GM19193 (cell line): ENCODE measurements around the gene BICDL2.

Source experiments
- POLR2A ChIP-seq: IDR thresholded peaks from 4 replicates; pipeline ENCODE4 v1.6.1; 2011; ENCODE audit not compliant: insufficient read depth, insufficient read length; ENCODE audit errors: extremely low read depth

BICDL2 gene

DNA sequence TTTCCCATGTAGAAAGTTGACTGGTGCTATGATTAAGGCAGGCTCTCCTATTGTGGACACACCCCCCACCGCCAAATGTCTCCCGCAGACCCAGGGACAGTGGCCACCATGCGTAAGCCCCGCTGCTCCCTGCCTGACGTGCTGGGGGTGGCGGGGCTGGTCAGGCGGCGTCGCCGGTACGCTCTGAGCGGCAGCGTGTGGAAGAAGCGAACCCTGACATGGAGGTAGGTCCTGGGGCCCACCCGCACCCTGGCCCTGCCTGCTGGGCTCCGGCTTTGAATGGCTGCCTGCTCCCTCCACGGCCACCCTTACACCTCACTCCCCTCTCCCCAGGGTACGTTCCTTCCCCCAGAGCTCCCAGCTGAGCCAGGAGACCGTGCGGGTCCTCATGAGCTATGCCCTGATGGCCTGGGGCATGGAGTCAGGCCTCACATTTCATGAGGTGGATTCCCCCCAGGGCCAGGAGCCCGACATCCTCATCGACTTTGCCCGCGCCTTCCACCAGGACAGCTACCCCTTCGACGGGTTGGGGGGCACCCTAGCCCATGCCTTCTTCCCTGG, 13.3 kb upstream of the BICDL2 start:
- no peak for TF ChIP-seq POLR2A

DNA sequence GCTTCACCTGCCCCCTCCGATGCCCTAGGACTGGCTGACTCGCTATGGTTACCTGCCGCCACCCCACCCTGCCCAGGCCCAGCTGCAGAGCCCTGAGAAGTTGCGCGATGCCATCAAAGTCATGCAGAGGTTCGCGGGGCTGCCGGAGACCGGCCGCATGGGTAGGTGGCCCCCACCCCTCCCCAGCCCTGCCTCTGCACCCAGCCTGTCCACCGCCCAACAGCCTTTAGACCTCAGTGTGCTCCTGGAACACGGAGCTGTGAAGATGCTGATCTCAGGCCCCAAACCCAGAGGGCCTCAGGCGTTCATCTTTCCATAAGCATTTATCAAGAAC, 10.6 kb upstream of the BICDL2 start:
- no peak for TF ChIP-seq POLR2A

DNA sequence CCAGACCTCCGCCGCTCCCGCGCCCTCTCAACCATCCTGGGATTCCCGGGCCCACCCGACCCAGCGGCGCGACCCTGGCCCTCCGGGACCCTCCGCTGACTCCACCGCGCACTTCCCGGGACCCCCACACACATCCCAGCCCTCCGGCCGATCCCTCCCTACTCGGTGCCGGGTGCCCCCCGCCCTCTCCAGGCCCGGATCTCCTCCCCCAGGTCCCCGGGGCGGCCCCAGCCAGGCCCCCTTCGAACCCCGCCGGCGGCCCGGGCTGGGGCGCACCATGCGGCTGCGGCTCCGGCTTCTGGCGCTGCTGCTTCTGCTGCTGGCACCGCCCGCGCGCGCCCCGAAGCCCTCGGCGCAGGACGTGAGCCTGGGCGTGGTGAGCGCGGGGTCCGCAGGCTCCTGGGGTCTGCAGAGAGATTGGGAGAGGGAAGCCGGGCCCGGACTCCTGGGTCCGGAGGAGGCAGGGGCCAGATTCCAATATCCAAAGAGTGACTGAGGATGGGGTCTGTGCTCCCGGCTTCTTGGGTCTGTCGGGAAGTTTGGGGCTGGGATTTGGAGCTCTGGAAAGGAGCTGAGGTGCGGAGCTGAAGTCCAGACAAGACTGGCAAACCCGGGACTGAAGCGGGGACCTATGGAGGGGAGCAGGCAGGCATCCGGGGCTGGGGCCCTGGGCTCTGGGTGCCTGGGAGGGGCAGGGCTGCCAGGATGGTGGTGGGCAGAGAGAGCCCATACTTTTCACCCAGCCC, 10.1 kb upstream of the BICDL2 start:
- no peak for TF ChIP-seq POLR2A

DNA sequence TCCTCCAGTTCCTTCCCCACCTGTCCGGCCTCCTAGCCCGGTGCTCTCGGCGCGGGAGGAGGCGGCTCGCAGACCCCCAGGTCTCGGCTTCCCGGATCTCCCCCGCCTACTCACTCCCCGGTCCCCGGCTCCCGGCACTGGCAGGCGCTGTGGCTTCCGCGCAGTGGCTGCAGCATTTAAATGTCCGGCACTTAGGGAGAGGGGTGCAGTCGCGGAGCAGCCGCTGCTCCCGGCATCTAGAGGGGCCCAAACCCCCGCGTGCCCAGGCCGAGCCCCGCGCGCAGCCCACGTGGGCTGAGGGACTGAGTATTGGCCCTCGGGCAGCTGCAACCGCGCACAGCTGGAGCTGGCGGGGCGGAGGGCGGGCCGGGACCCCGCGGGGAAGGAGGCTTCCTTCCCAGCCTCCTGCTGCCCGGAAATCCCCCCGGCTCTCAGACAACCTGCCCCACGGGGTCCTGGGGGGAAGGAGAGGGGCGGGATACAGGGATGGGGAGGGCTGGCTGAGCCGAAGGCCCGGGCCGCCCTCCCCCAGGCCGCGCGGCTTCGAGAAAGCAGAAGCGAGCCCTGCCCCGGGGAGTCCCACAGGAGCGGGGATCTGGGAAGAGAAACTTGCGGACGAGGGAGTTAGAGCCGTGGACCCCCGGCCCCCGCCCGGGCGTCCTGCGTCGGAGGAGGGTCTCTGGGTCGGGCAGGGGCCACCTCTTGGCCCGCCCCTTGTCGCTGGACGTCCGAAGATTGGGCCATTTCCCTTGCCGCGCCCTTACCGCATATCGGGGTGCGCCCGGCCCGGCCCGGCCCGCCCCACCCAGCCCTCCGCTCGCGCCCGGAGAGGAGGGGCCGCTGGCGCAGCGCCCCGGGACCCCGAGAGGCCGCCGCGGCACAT, 9.3 kb upstream of the BICDL2 start, which contains the start of gene MMP25:
TSS of gene MMP25 (plus strand) at position 804 of the 883 bp plus-strand sequence. CDS start 357 bp downstream, outside the sequence.
- TF ChIP-seq POLR2A = no peak

DNA sequence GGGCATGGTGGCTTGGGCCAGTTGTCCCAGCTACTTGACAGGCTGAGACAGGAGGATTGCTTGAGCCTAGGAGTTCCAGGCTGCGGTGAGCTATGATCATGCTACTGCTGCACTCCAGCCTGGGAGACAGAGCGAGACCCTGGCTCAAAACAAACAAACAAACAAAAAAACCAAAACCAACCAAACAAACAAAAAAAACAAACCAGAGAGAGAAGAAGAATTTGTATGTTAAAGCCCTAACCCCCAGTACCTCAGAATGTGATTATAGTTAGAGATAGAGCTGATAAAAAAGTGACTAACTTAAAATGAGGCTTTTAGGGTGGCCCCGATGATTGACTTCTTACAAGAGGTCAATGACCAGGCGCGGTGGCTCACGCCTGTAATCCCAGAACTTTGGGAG, 8.0 kb upstream of the BICDL2 start:
- no peak for TF ChIP-seq POLR2A

DNA sequence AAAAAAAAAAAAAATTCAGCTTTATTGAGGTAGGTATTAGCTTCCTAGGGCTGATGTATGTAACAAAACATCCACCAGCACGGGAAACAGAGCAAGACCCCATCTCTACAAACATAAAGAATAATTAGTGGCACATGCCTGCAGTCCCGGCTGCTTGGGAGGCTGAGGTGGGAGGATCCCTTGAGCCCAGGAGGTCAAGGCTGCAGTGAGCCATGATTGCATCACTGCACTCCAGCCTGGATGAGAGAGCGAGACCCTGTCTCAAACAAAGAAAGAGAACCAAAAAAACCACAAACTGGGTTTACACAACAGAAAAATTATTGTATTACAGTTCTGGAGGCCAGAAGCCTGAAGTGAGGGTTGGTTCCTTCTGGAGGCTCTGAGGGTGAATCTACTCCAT, 5.6 kb upstream of the BICDL2 start:
- no peak for TF ChIP-seq POLR2A

DNA sequence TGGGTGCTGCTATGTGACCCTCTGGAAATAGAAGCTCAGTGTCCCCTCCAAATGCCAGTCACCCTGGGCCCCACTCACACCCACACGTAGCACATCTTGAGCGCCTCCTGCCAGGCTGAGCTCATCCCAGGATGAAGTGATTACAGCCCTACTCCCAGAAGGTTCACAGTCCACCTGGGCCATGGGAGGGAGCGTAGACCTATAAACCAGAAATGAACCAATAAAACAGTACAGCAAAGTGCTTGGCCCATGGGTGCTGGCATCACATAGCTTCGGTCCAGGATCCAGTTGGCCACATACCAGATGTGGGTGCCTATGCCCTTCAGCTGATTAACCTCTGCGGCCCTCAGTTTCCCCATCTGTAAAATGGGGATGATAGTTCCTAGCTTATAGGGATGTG, 2.2 kb upstream of the BICDL2 start:
- no peak for TF ChIP-seq POLR2A

DNA sequence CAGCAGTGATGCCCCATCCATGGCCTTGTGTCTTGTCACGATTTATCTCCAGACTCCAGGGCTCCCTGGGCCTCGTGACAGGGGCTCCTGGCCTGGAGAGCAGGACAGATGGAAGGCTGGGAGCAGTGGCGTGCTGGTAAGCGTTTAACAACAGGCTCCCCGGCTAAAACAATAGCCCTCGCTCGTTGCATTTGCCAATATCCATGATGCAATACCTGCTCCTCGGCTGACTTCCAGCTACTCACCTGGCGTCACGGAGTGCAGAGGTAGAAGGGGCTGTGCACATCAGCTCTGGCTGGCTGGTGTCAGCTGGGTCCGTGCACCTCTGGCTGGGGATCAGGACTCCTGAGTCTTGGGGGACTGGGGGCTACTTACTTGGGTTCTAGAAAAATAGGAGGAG, 1.5 kb upstream of the BICDL2 start:
- TF ChIP-seq POLR2A = no peak

DNA sequence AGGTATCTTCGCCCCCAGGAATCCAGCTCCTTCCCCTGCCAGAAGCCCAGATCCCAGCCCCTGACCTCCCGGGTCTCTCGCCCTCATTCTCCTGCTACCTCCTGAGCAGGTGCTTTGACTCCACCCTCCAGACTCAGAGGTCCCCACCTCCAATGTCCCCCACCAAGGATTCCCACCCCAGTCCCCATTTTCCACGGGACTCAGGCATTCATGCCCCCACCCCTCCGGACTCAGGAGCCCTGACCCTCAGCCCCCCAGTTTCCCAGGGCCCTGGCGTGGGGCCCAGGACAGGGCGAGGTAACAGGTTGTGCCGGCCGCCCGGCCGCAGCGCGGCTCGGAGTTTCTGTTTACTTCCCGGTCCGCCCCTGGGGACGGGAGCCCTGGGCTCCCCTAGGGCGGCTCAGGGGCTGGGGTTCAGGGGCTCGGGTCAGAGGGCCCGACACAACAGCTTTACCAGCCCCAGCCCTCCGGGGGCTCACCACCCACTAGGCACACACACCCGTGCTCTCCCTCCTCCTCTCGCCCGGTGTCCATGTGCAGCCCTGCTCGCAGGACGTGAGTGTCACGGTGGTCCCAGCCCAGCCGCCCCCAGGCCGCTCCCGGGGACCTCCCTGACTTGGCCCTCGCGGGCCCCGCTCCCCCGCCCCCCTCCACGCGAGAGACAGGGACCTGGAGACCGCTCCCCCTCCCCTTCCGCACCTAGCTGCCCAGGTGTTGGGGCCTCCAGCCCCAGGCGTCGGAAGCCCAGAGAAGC, 595 bp downstream of the BICDL2 start:
- no peak for TF ChIP-seq POLR2A

DNA sequence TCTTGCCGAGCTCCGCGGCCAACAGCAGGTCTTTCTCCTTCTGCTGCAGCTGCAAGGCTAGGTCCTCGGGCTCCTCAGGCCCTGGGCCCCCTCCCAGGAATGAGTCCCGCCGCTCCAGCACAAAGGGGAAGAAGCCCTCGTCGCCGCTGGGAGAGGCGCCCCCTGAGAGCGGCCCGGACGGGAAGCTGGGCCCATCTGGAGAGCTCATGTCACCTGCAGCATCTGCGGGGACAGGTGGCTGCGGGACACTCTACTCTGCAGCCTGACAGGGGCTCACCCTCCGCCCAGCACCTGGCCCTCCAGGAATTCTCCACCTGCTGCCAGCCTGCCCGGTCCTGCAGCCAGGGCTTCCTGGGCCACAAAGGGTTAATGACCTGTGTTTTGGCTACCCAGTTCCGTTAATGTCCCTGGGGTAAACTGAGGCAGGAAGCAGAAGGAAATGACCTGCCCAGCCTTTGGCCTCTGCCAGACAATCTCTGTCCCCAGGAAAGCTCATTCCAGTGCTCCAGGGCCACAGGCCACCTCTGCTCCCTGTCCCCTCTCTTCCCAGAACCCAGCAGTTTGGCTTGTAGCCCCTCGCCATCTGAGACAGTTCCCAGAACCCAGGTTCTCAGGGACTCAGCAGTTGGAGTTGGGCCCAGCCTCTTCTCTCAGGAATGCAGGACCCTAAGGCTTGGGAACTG, 1.3 kb downstream of the BICDL2 start:
- TF ChIP-seq POLR2A = no peak

DNA sequence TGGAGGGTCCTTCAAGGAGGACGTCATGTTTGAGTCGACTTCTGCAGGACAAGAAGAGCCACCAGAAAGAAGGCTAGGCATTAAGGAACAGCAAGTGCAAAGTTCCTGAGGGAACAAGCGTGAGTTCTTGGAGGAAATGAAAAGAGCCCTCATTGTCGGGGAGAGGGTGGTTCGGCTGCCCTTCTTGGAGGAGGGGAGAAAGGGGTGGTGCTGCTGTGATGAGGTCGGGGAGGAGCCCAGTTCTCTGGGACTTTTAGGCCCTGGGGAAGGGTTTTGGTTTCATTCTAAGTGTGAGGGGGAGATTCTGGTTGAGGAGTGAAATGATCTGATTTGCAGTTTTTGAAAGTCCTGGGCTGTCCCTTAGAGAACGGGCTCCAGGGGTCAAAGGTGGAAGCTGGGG, 4.1 kb downstream of the BICDL2 start:
- no peak for TF ChIP-seq POLR2A

DNA sequence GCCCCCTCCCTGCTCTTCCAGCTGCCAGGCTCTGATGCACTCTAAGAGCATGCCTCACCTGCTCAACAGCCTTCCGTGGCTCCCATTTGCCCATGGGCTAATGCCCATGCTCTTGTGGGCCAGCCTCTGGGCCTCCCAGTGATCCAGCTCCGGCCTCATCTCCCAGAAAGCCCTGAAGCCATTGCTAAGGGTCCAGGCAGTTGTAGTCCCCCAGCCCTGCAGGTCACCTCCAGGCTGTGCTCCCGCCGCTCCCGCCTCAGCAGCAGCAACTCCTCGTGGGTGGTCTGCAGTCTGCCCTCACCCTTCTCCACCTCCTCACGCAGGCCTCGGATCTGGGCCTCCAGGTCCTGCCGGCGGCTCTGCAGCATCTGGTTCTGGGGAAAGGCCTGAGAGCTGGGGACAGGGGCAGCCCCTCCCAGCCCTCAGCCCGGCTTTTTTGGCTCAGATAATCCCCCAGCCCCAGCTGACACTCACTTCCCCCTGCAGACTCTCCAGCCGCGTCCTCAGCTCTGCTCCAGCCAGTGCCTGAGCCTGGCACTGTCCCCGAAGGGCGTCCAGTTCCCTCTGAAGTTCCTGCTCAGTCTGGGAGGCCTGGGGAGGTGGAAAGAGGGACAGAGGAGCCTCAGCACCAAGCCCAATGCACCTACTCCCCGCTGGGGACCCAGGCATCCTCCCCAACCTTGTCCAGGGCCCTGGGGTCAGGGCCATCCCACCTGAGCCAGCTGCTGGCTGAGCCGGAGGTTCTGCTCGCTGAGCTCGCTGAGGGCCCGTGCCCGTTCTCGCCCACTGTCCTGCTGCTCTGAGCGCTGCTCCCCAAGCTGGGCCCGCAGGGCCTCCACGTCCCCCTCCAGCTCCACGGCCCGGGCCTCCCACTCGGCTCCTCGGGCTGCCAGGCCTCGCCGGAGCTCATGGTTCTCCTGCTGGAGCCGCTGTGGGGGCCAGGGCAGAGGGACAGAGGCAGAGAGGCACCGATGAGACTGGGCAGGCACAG, 6.2 kb downstream of the BICDL2 start:
- no peak for TF ChIP-seq POLR2A

DNA sequence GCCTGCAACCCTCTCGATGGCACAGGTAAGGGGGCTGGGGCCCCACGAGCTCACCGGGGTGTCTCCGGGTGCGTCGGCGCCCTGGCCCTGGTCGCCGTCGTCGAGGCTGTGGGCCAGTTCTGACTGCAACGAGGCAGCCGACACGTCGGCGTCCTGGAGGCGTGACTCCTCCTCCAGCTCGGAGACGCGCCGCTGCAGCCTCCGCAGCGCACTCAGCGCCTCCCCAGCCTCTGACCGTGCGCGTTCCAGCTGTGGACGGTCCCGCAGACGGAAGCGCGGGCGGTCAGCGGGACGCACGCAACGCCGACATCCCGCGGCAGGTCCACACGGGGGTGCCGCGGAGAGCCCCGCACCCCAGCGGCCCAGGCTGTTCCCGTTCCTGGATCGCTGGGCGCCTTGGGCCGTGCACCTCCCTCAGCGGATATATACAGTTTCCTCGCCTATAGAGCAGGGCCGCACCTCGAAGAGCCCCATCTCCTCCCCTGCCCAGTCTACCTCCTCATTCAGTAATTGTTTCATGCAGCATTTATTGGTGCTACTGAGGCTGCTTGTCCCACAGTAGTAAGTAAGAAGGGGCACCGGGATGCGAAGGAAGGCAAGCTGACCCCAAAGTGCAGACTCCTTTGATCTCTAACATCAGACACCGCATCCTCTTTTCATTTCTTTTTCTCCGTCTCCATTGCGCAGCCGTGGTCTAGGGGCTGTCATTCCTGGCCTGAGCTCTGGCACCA, 7.1 kb downstream of the BICDL2 start:
- no peak for TF ChIP-seq POLR2A
